ENCODE data around the gene ACTR1B. TPM values are rescaled to one million over a fixed set of nuclear protein-coding genes. Genes with fewer than 3 reads are reported as not detected.
"Not testable (repeated sequence)": the region's sequence is repeated elsewhere in the genome, so short reads cannot be mapped to it uniquely, and the experiment has no call there.

The ACTR1B gene
- total and polyA plus RNA-seq, 8 donors: 46.8 to 90.0 (median 50.2) TPM

DNA sequence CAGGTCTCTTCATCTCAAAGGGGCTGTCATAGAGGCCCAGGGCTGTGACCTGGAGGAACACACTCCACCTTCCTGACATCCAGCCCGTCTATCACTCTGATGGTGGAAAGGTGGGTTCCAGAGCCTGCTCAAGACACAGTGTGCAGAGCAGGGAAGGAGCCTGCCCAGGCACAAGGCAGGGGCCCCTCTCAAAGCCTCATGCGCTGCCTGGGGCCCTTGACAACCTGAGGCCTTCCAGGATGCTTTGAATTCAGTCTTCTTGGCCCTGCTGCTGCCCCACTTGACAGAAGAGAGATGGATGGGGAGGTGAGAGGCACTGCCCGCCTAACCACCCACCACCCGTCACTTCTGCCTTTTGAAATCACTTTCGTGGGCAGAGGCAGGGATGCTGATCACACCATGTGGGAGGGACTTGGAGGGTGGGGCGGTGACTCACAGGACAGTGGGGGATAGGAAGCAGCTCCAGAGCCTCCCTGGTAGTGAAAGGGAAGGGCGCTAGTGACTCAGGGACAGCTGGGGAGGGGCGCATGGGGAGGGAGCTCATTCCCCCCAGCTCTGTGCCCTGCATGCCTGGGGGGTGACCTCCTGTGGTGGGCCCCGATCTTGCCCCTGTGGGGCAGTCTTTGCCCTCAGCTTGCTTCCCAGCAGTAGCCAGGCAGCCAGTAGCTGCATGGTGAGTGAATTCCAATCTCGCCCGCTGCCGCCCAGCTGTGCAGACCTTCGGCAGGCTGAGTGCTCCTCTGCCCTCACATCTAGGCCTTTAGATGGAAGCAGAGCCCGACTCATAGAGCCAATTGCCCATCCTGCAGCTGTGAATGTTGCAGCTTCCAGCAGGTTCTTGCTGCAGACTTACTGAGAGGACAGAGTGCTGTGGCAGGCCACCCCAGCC is 44.7 kb downstream of the ACTR1B start:
- 78 to 81% methylated on average over 6 to 10 of the region's 14 CpGs for WGBS, 2 donors
- H3K4me1 ChIP-seq; FAIRE-seq; H3K27ac ChIP-seq; H3K4me3 ChIP-seq; intact Hi-C loops (cut with DNase I); H3K27me3 ChIP-seq; DNase-seq; H3K36me3 ChIP-seq; H3K9me3 ChIP-seq: not testable (repeated sequence)
- peak in 3 of 4 donors; percentile 35 to 50 (median 39) for ATAC-seq

DNA sequence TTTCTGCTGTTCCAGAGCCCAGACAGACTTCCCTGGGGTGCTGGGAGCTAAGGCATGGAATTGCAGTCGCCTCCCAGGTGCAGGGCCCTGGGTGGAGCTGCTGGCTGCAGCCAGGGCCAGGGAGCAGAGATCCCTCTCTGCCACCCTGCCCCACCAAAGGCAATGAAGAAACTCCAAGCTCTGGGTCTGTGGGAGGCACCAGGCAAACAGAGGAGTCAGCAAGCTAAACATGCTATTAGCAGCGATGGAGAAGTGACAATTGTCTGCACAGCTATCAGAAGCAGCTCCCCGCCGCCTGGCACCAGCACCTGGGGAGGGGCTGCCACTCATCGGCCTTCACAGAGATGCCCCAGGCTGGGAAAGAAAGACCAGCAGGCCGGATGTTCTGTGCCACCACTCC is 45.9 kb downstream of the ACTR1B start:
- no peaks in the 10 kb centered on the region for H3K36me3 ChIP-seq
- TF ChIP-seq, protein P1, sequence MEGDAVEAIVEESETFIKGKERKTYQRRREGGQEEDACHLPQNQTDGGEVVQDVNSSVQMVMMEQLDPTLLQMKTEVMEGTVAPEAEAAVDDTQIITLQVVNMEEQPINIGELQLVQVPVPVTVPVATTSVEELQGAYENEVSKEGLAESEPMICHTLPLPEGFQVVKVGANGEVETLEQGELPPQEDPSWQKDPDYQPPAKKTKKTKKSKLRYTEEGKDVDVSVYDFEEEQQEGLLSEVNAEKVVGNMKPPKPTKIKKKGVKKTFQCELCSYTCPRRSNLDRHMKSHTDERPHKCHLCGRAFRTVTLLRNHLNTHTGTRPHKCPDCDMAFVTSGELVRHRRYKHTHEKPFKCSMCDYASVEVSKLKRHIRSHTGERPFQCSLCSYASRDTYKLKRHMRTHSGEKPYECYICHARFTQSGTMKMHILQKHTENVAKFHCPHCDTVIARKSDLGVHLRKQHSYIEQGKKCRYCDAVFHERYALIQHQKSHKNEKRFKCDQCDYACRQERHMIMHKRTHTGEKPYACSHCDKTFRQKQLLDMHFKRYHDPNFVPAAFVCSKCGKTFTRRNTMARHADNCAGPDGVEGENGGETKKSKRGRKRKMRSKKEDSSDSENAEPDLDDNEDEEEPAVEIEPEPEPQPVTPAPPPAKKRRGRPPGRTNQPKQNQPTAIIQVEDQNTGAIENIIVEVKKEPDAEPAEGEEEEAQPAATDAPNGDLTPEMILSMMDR (IDR thresholded peaks at IDR 0.05): no peak
- no peaks in the 10 kb centered on the region for H3K9me3 ChIP-seq
- no peak overlapping the region for H3K27ac ChIP-seq
- no peak for ATAC-seq
- no peaks in the 10 kb centered on the region for H3K27me3 ChIP-seq
- 89 to 97% methylated on average over 6 of the region's 6 CpGs for WGBS, 2 donors
- intact Hi-C loops (cut with DNase I): no loop called here
- FAIRE-seq: no peak
- no peak overlapping the region for H3K4me3 ChIP-seq
- DNase-seq: no peak
- no peaks in the 10 kb centered on the region for H3K4me1 ChIP-seq

DNA sequence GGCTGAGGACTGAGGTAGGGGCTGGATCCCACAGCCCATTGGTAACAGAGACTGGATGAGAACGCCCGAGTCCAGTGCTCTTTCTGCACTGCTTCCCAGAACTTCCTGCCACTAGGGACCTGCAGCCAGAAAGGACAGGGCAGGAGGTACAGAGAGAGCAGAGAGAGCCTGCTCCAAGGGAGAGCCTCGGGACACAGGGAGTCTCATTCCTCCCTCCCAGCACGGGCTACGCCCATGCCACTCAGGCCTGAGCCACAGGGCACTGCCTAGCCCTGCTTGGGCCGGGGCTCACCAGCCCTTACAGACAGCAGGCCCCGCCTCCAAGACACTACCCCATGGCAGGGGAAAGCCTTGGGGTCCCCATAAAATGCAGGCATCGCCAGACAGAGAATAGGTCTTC is 48.1 kb downstream of the ACTR1B start:
- H3K4me1 ChIP-seq; H3K27me3 ChIP-seq; H3K4me3 ChIP-seq; intact Hi-C loops (cut with DNase I); H3K36me3 ChIP-seq; H3K9me3 ChIP-seq; H3K27ac ChIP-seq; ATAC-seq; FAIRE-seq; DNase-seq: not testable (repeated sequence)
- no CpG with 5 or more reads among the region's 8 CpGs for WGBS, 2 donors

DNA sequence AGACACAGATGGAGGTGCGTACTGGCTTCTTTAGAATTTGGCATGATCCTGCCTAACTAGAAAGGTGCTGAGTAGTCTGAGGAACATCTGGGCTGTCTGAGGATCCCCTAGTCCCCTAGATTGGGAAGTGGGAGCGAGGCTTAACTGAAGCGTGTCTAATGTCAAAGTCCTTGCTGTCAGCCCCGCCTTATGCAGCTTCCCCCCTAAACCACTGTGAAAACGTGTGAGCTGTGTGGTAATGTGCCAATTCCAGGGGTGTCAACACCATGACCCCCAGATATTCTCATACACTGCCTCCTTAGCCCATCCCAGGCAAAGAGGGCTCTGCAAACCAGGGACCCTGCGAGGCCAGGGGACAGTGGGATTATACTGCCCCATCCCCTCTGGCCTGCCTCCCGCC is 51.9 kb downstream of the ACTR1B start:
- ATAC-seq; intact Hi-C loops (cut with DNase I); H3K4me1 ChIP-seq; H3K36me3 ChIP-seq; H3K4me3 ChIP-seq; DNase-seq; H3K27me3 ChIP-seq; H3K27ac ChIP-seq; H3K9me3 ChIP-seq; FAIRE-seq: not testable (repeated sequence)
- WGBS, 2 donors: 25% methylated on average over 1 of the region's 7 CpGs; no CpG with 5 or more reads in 1 of the 2 donors

DNA sequence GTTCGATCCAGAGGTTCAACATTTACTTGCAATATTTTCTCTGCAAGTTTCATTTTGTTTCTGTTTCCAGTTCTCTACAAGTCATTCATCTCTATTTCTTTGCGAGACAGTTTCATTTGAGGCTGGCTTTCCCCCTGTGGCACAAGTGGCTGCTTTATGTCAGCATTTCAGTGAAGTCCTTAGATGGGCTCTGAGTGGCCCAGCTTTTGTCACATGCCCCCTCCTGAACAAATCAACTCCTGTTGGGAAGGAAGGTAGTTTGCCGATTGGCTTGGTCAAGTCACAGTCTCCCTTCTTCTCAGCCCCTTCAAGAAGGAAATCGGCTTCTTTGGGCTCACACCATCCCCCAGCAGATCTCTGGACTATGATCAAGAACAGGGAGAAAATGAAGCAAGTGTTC is 55.1 kb downstream of the ACTR1B start:
- DNase-seq; intact Hi-C loops (cut with DNase I); H3K4me3 ChIP-seq; ATAC-seq; H3K27me3 ChIP-seq; H3K36me3 ChIP-seq; H3K4me1 ChIP-seq; H3K9me3 ChIP-seq; FAIRE-seq; H3K27ac ChIP-seq: not testable (repeated sequence)
- WGBS, 2 donors: 77 to 80% methylated on average over 4 of the region's 4 CpGs

Other genes starting within 250 kb of the ACTR1B start
- 10 to 100 TPM in 5 of 6 donors, 1 to 10 TPM in 1; 6.3 to 15.6 (median 13.3) TPM for gene ANKRD36B, start 74.2 kb downstream of the ACTR1B start, total RNA-seq
- 10 to 100 TPM; 35.6 to 45.9 TPM for gene ANKRD36B, start 74.2 kb downstream of the ACTR1B start, polyA plus RNA-seq
- 100 to 1,000 TPM in 3 of 6 donors, 10 to 100 TPM in 3; 73.5 to 109 (median 96.2) TPM for gene COX5B, start 18.0 kb downstream of the ACTR1B start, total RNA-seq
- 100 to 1,000 TPM; 210 to 214 TPM for gene COX5B, start 18.0 kb downstream of the ACTR1B start, polyA plus RNA-seq
- 10 to 100 TPM in 1 of 6 donors, 1 to 10 TPM in 5; 4.1 to 10.5 (median 7.1) TPM for gene C2orf92, start 5.7 kb upstream of the ACTR1B start, total RNA-seq
- gene C2orf92, start 5.7 kb upstream of the ACTR1B start, polyA plus RNA-seq: 10 to 100 TPM; 40.2 to 42.6 TPM
- gene ZAP70, start 49.5 kb upstream of the ACTR1B start, total RNA-seq: 1 to 10 TPM in 5 of 6 donors, under 1 TPM in 1; 0.42 to 1.7 (median 1.2) TPM
- gene ZAP70, start 49.5 kb upstream of the ACTR1B start, polyA plus RNA-seq: 1 to 10 TPM; 2.5 to 2.6 TPM